GM12873 (cell line): ENCODE data around the gene ITPR2.

Experiments used
- CTCF ChIP-seq: IDR thresholded peaks from 2 replicates; pipeline ENCODE4 v1.5.1; 2012; ENCODE audit warnings: low read depth, mild to moderate bottlenecking, moderate library complexity, low read length, control low read depth; ENCODE audit not compliant: insufficient read depth; ENCODE audit errors: missing control alignments

Gene ITPR2

GRCh38 chr12:26628234-26628633 lies 204.8 kb downstream of the ITPR2 start:
- TF ChIP-seq CTCF, result no peak

- TF ChIP-seq CTCF, result no peak
Measured at GRCh38 chr12:26627335-26627734, 205.7 kb downstream of the ITPR2 start.

GRCh38 chr12:26623136-26623535 lies 209.9 kb downstream of the ITPR2 start:
- no peak for TF ChIP-seq CTCF

- no peak for TF ChIP-seq CTCF
Measured at GRCh38 chr12:26622601-26623000, 210.4 kb downstream of the ITPR2 start.

- no peak for TF ChIP-seq CTCF
Measured at GRCh38 chr12:26621932-26622331, 211.1 kb downstream of the ITPR2 start.

GRCh38 chr12:26620907-26621306 lies 212.1 kb downstream of the ITPR2 start:
- no peak for TF ChIP-seq CTCF

- no peak for TF ChIP-seq CTCF
Measured at GRCh38 chr12:26617513-26617912, 215.5 kb downstream of the ITPR2 start.
